NCI-H146 (cell line): ENCODE measurements around the gene IRX2.

Source experiments
- DNase-seq: peaks from one replicate; lab custom pipeline; 2025; lab: John Stamatoyannopoulos, UW

The IRX2 gene

GRCh38 chr5:2741956-2742355 is 9.5 kb downstream of the IRX2 start:
- no peak for DNase-seq

GRCh38 chr5:2740876-2741555 is 10.5 kb downstream of the IRX2 start:
- DNase-seq, result no peak

- DNase-seq, result no peak
These were observed 11.2 kb downstream of the IRX2 start for GRCh38 chr5:2740051-2740875.

- no peak for DNase-seq
These were observed 12.0 kb downstream of the IRX2 start for GRCh38 chr5:2739360-2740050.

- DNase-seq, result no peak
These were observed 12.6 kb downstream of the IRX2 start for GRCh38 chr5:2738700-2739359.

GRCh38 chr5:2738156-2738699 is 13.2 kb downstream of the IRX2 start:
- no peak for DNase-seq

- no peak for DNase-seq
These were observed 14.0 kb downstream of the IRX2 start for GRCh38 chr5:2737273-2738155.

- DNase-seq, result no peak
These were observed 14.6 kb downstream of the IRX2 start for GRCh38 chr5:2736872-2737271.

GRCh38 chr5:2735996-2736395 is 15.5 kb downstream of the IRX2 start:
- no peak for DNase-seq

- no peak for DNase-seq
These were observed 18.6 kb downstream of the IRX2 start for GRCh38 chr5:2732850-2733249.

GRCh38 chr5:2732004-2732403 is 19.5 kb downstream of the IRX2 start:
- no peak for DNase-seq

- DNase-seq, result no peak
These were observed 22.3 kb downstream of the IRX2 start for GRCh38 chr5:2729189-2729588.

- no peak for DNase-seq
These were observed 23.9 kb downstream of the IRX2 start for GRCh38 chr5:2727550-2727949.

GRCh38 chr5:2725980-2726765 is 25.3 kb downstream of the IRX2 start:
- no peak for DNase-seq

- no peak for DNase-seq
These were observed 26.6 kb downstream of the IRX2 start for GRCh38 chr5:2724831-2725230.

- no peak for DNase-seq
These were observed 27.4 kb downstream of the IRX2 start for GRCh38 chr5:2724031-2724581.

- no peak for DNase-seq
These were observed 28.6 kb downstream of the IRX2 start for GRCh38 chr5:2722901-2723300.

GRCh38 chr5:2721385-2722138 is 29.9 kb downstream of the IRX2 start:
- DNase-seq, result no peak

- no peak for DNase-seq
These were observed 32.1 kb downstream of the IRX2 start for GRCh38 chr5:2719332-2719731.
